Sigmoid colon (tissue), 4 donors: Measurements from ENCODE around the gene SUGP1.

Experiments
- EP300 ChIP-seq, 4 donors: sonication (generic); formaldehyde crosslinking; IDR thresholded peaks; one replicate each; pipeline ENCODE4 v1.6.1; 2017; ENCODE audit warnings: antibody characterized with exemption in 4 of 4
- POLR2A ChIP-seq, 2 donors: fragments of 450-650 bp; IDR thresholded peaks; one replicate each; pipeline ENCODE4 v1.6.1; 2016; ENCODE audit warnings: antibody characterized with exemption in 2 of 2, mild to moderate bottlenecking in 2 of 2, moderate library complexity in 2 of 2

- TF ChIP-seq EP300 (IDR thresholded peaks at IDR 0.05) (no peak), POLR2A (IDR thresholded peaks at IDR 0.05) (no peak)
These were observed 84.1 kb downstream of the SUGP1 start for GRCh38 chr19:19236173-19236572.
